Activated gamma-delta T cell treated with anti-CD3 and anti-CD28 coated beads, Interleukin-2, amount 50 U/mL, for 16 hours (primary cell): ENCODE data around the gene OR6C65.

ENCODE experiments used
- DNase-seq: peaks from one replicate; pipeline ENCODE4 v3.0.0-alpha.2; 2020; ENCODE audit warnings: low read depth

OR6C65 gene

DNA sequence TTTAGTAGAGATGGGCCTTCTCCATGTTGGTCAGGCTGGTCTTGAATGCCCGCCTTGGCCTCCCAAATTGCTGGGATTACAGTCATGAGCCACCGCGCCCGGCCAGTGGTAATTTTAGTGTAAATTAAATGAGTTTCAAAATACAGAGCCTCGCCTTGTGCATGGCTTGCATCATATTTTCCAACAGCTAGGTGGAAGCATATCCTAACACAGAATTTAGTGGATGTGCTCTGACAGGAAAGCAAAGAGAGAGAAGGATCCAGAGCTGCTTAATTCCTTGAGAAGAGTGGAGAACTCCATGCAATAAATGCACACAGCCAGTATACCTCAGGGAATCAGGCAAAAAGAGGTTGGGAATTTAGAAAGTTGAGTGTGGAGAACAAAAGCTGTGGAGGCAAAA lies 46.0 kb downstream of the OR6C65 start:
- no peak for DNase-seq

DNA sequence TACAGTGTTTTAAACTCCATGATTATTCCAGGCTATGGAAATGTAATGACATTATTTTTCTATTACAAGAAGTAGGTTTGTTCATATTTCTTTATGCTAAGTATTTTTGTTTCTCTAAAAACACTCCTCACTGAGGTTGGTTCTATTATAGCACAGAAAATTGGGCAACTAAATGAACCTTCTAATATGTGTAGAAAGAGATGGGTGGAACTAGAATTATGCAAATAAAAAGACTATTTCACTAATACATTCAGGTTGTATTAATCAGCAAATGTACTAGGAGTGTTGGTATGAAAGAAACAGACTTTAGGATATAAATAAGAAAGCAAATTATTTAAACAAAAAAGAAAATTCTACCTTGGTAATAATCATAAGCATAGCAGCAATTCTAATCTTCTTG lies 48.5 kb downstream of the OR6C65 start:
- DNase-seq: no peak
